Common myeloid progenitor, CD34-positive (primary cell): Measurements from ENCODE around the gene PGM5.
"Not testable (repeated sequence)": the region's sequence is repeated elsewhere in the genome, so short reads cannot be mapped to it uniquely, and the experiment has no call there.

Experiments
- CTCF ChIA-PET: fragments of 350-600 bp; sonication (Branson Sonifier 250); formaldehyde crosslinking; loops from one replicate; lab custom pipeline; 2021; ENCODE audit warnings: antibody characterized with exemption; lab: Charles Lee
- POLR2A ChIA-PET: fragments of 350-600 bp; sonication (Branson Sonifier 250); formaldehyde crosslinking; loops from one replicate; lab custom pipeline; 2021; ENCODE audit warnings: antibody characterized with exemption; lab: Charles Lee
- DNase-seq, 3 donors: peaks; one replicate each; pipeline versions ENCODE4 v3.0.0 to v3.0.0-alpha.2; 2013
- H3K27ac ChIP-seq, 2 experiments: 1 replicate in 1 of 2; 2 replicates in 1 of 2; pipeline ENCODE4 v1.7.0; 2013; ENCODE audit warnings: inconsistent platforms in 2 of 2, low read length in 2 of 2, mild to moderate bottlenecking in 2 of 2, low read depth in 1 of 2, moderate library complexity in 1 of 2; ENCODE audit not compliant: severe bottlenecking in 2 of 2, insufficient read depth in 1 of 2, poor library complexity in 1 of 2
- H3K27me3 ChIP-seq, 5 experiments: replicated peaks in 2 of 5; 1 replicate in 3 of 5; 2 replicates in 2 of 5; pipeline versions ENCODE4 v1.6.1 to v1.7.0; 2013; ENCODE audit warnings: low read length in 4 of 5, mild to moderate bottlenecking in 2 of 5, moderate library complexity in 2 of 5, inconsistent platforms in 1 of 5; ENCODE audit not compliant: insufficient read depth in 5 of 5, control insufficient read depth in 4 of 5
- H3K36me3 ChIP-seq, 4 experiments: 1 replicate in 2 of 4; 2 replicates in 2 of 4; pipeline versions ENCODE4 v1.6.1 to v1.7.0; 2013; ENCODE audit warnings: low read length in 3 of 4, control low read depth in 1 of 4, mild to moderate bottlenecking in 1 of 4; ENCODE audit not compliant: control insufficient read depth in 4 of 4, insufficient read depth in 4 of 4
- H3K4me1 ChIP-seq, 4 experiments: 1 replicate in 3 of 4; 2 replicates in 1 of 4; pipeline versions ENCODE4 v1.6.1 to v1.7.1; 2013; ENCODE audit warnings: low read length in 3 of 4, mild to moderate bottlenecking in 3 of 4, control low read depth in 1 of 4, inconsistent platforms in 1 of 4, moderate library complexity in 1 of 4; ENCODE audit not compliant: control insufficient read depth in 4 of 4, insufficient read depth in 4 of 4; ENCODE audit errors: control extremely low read depth in 1 of 4
- H3K4me3 ChIP-seq, 7 experiments: 1 replicate in 4 of 7; 2 replicates in 3 of 7; pipeline versions ENCODE4 v1.5.1 to v1.7.0; 2013; ENCODE audit warnings: mild to moderate bottlenecking in 7 of 7, low read length in 6 of 7, moderate library complexity in 6 of 7, inconsistent platforms in 2 of 7, low read depth in 2 of 7, control low read depth in 1 of 7; ENCODE audit not compliant: insufficient read depth in 4 of 7, control insufficient read depth in 1 of 7; ENCODE audit errors: extremely low read depth in 1 of 7
- H3K9me3 ChIP-seq, 5 experiments: 1 replicate in 4 of 5; 2 replicates in 1 of 5; pipeline versions ENCODE4 v1.6.1 to v1.7.1; 2013; ENCODE audit warnings: low read length in 4 of 5, mild to moderate bottlenecking in 2 of 5, inconsistent platforms in 1 of 5, low read depth in 1 of 5, moderate library complexity in 1 of 5; ENCODE audit not compliant: control insufficient read depth in 4 of 5, insufficient read depth in 2 of 5; ENCODE audit errors: control extremely low read depth in 1 of 5
- whole genome bisulfite sequencing: methylation state at CpG from one replicate; pipeline ENCODE4 v1.1.5; 2013; ENCODE audit not compliant: insufficient coverage; 5-methylcytosine and 5-hydroxymethylcytosine counted together

Gene PGM5

GRCh38 chr9:68377723-68378122, 21.3 kb downstream of the PGM5 start:
- H3K4me1 ChIP-seq, POLR2A ChIA-PET, H3K27ac ChIP-seq, H3K27me3 ChIP-seq, H3K9me3 ChIP-seq, CTCF ChIA-PET, H3K36me3 ChIP-seq, H3K4me3 ChIP-seq, DNase-seq: not testable (repeated sequence)
- WGBS = no CpG with 5 or more reads among the region's 1 CpG

GRCh38 chr9:68383894-68384293, 27.5 kb downstream of the PGM5 start:
- CTCF ChIA-PET, H3K9me3 ChIP-seq, H3K36me3 ChIP-seq, H3K4me3 ChIP-seq, POLR2A ChIA-PET, H3K27me3 ChIP-seq, H3K4me1 ChIP-seq, H3K27ac ChIP-seq, DNase-seq: not testable (repeated sequence)
- WGBS = no CpG with 5 or more reads among the region's 1 CpG

- H3K4me1 ChIP-seq, CTCF ChIA-PET, H3K9me3 ChIP-seq, H3K27me3 ChIP-seq, POLR2A ChIA-PET, DNase-seq, H3K27ac ChIP-seq, H3K4me3 ChIP-seq: not testable (repeated sequence)
- WGBS = no CpG with 5 or more reads among the region's 4 CpGs
- peaks cover 0 to 16% (median 0%) of the 10 kb centered on the region in 4 experiments for H3K36me3 ChIP-seq
Observed at GRCh38 chr9:68389558-68389957, 33.1 kb downstream of the PGM5 start.

GRCh38 chr9:68390737-68391136, 34.3 kb downstream of the PGM5 start:
- no CpG with 5 or more reads among the region's 1 CpG for WGBS
- H3K36me3 ChIP-seq = peaks cover 0 to 16% (median 0%) of the 10 kb centered on the region in 4 experiments
- H3K27me3 ChIP-seq, H3K4me1 ChIP-seq, POLR2A ChIA-PET, DNase-seq, H3K4me3 ChIP-seq, H3K9me3 ChIP-seq, CTCF ChIA-PET, H3K27ac ChIP-seq: not testable (repeated sequence)

GRCh38 chr9:68396411-68397094, 40.1 kb downstream of the PGM5 start:
- POLR2A ChIA-PET = not testable (repeated sequence)
- WGBS = no CpG with 5 or more reads among the region's 1 CpG

GRCh38 chr9:68397095-68397423, 40.6 kb downstream of the PGM5 start:
- 59% methylated on average over 2 of the region's 2 CpGs for WGBS
- CTCF ChIA-PET, H3K27me3 ChIP-seq, H3K9me3 ChIP-seq, POLR2A ChIA-PET, H3K36me3 ChIP-seq, H3K27ac ChIP-seq, H3K4me1 ChIP-seq, H3K4me3 ChIP-seq, DNase-seq: not testable (repeated sequence)

More at GRCh38 chr9:68396411-68397094, 40.1 kb downstream of the PGM5 start:
- H3K36me3 ChIP-seq, H3K9me3 ChIP-seq, DNase-seq, H3K27me3 ChIP-seq, H3K4me3 ChIP-seq, H3K4me1 ChIP-seq, H3K27ac ChIP-seq, CTCF ChIA-PET: not testable (repeated sequence)

GRCh38 chr9:68397796-68398195, 41.4 kb downstream of the PGM5 start:
- POLR2A ChIA-PET, CTCF ChIA-PET, H3K27ac ChIP-seq, H3K4me1 ChIP-seq, DNase-seq, H3K36me3 ChIP-seq, H3K9me3 ChIP-seq, H3K4me3 ChIP-seq, H3K27me3 ChIP-seq: not testable (repeated sequence)
- no CpG with 5 or more reads among the region's 3 CpGs for whole genome bisulfite sequencing
